ENCODE results near the gene BNIP2.
"Not testable (repeated sequence)": the region's sequence is repeated elsewhere in the genome, so short reads cannot be mapped to it uniquely, and the experiment has no call there.

BNIP2 gene, protein sequence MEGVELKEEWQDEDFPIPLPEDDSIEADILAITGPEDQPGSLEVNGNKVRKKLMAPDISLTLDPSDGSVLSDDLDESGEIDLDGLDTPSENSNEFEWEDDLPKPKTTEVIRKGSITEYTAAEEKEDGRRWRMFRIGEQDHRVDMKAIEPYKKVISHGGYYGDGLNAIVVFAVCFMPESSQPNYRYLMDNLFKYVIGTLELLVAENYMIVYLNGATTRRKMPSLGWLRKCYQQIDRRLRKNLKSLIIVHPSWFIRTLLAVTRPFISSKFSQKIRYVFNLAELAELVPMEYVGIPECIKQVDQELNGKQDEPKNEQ

GRCh38 chr15:59688782-59689625, at the start of gene BNIP2:
TSS of gene BNIP2 (minus strand) at chr15:59689320. CDS start at chr15:59682457, 6,863 bp downstream.
- in situ Hi-C loops (cut with MboI; ENCODE audit: low sequenced_read_pairs): no loop called here

GRCh38 chr15:59738676-59739075, 49.6 kb upstream of the BNIP2 start:
- in situ Hi-C loops (cut with MboI; ENCODE audit: low sequenced_read_pairs): loop anchor here (25.0 kb wide), 1 partner anchor 574 kb away; no protein-coding TSS in a partner anchor

DNA sequence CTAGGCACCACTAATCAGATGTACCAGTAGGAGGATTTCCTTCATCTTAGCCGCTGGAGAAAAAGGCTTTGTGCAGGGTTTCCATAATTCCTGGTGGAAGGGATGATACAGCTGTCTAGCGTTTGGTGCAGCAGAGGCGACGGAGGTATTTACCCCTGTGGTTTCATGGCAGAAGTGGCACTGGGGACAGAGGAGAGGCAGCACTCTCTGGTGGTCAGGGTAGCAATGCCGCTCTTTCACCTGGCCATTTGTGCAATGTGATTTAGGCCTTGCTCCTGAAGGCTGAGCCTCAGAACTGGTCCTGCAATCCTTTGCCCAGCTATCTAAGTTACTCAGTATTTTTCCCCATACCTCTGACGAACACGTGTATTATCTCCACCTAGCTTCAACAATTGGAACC, 47.1 kb upstream of the BNIP2 start:
- in situ Hi-C loops (cut with MboI; ENCODE audit: low sequenced_read_pairs): loop anchor here (25.0 kb wide), 1 partner anchor 576 kb away; no protein-coding TSS in a partner anchor

GRCh38 chr15:59725151-59725486, 36.0 kb upstream of the BNIP2 start:
- in situ Hi-C loops (cut with MboI; ENCODE audit: low sequenced_read_pairs): loop anchor here (25.0 kb wide), 1 partner anchor 587 kb away; no protein-coding TSS in a partner anchor

GRCh38 chr15:59723687-59724346, 34.7 kb upstream of the BNIP2 start:
- in situ Hi-C loops (cut with MboI; ENCODE audit: low sequenced_read_pairs): loop anchor here (25.0 kb wide), 1 partner anchor 788 kb away; no protein-coding TSS in a partner anchor

GRCh38 chr15:59722476-59722875, 33.4 kb upstream of the BNIP2 start:
- in situ Hi-C loops (cut with MboI; ENCODE audit: low sequenced_read_pairs): loop anchor here (25.0 kb wide), 1 partner anchor 790 kb away; no protein-coding TSS in a partner anchor

DNA sequence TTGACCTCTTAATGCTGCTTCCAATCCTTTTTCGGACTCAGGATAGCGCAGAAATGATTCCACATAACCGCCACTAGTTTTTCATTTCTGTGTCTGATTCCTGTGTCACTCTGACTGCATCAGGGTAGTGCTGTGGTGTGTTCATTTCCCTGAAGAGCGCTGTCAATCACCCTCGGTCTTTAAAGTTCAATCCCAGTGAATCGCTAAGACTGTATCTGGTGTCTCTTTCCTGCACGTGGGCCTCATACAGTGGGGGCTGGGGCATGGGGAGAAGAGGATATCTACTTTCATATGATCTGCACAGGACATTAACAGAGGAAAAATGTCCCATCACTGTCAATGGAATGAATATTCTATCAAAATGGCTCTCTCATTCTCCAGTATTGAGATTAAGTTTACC, 32.9 kb upstream of the BNIP2 start:
- in situ Hi-C loops (cut with MboI; ENCODE audit: low sequenced_read_pairs): loop anchor here (25.0 kb wide), 1 partner anchor 790 kb away; no protein-coding TSS in a partner anchor

GRCh38 chr15:59721411-59721810, 32.3 kb upstream of the BNIP2 start:
- in situ Hi-C loops (cut with MboI; ENCODE audit: low sequenced_read_pairs): loop anchor here (25.0 kb wide), 1 partner anchor 791 kb away; no protein-coding TSS in a partner anchor

DNA sequence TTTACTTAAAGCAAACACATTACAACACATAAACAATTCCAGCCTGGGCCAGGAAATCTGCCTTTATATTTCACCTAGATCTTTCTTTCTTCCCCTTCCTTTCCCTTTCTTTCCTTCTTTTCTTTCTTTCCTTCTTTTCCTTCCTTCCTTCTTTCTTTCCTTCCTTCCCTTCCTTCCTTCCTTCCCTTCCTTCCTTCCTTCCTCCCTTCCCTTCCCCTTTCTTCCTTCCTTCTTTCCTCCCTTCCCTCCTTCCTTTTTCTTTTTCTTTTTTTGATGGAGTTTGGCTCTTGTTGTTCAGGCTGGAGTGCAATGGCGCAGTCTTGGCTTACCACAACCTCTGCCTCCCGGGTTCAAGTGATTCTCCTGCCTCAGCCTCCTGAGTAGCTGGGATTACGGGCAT, 24.1 kb upstream of the BNIP2 start:
- in situ Hi-C loops (cut with MboI; ENCODE audit: low sequenced_read_pairs): loop anchor here (25.0 kb wide), 1 partner anchor 799 kb away; no protein-coding TSS in a partner anchor

- in situ Hi-C loops (cut with MboI; ENCODE audit: low sequenced_read_pairs): loop anchor here (25.0 kb wide), 1 partner anchor 801 kb away; no protein-coding TSS in a partner anchor
These were observed 22.5 kb upstream of the BNIP2 start for GRCh38 chr15:59711451-59712243.

DNA sequence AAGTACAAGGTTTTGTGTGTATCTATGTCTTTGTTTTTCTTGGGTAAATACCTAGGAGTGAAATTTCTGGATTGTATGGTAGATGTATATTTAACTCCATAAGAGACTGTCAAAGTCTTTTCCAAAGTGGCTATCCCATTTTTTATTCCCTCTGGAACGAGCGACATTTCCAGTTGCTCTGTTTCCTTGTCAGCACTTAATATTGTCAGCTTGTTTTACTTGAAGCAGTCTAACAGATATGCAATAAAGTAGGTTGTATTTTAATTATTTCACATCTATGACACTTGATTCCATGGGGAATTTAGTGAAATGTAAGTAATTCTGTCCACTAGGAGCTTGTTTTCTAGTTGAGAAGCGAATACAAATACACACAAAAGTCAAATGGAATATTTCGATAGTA, 18.5 kb upstream of the BNIP2 start:
- in situ Hi-C loops (cut with MboI; ENCODE audit: low sequenced_read_pairs): loop anchor here (25.0 kb wide), 1 partner anchor 805 kb away; no protein-coding TSS in a partner anchor

- in situ Hi-C loops (cut with MboI; ENCODE audit: low sequenced_read_pairs): loop anchor here (25.0 kb wide), 1 partner anchor 808 kb away; no protein-coding TSS in a partner anchor
These were observed 15.1 kb upstream of the BNIP2 start for GRCh38 chr15:59703979-59704796.

DNA sequence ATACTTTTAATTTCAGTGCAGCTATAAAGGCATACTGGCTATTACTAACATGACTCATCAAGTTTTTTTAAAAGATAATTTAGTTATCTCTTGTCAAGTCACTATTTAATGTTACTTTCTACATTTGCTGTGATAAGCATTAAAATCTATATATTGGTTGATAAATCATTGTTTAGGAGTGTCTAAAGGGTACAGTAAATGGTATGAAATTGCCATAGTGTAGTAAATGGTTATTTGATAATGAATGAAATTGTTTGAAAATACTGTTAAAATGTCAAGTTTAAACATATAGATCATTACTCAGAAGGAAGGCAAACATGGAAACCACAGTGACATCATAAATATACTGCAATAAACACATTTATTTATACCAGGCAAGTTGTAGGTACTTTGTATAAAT, 13.2 kb upstream of the BNIP2 start:
- in situ Hi-C loops (cut with MboI; ENCODE audit: low sequenced_read_pairs): loop anchor here (25.0 kb wide), 1 partner anchor 810 kb away; no protein-coding TSS in a partner anchor

- in situ Hi-C loops (cut with MboI; ENCODE audit: low sequenced_read_pairs): loop anchor here (25.0 kb wide), 1 partner anchor 810 kb away; no protein-coding TSS in a partner anchor
These were observed 12.8 kb upstream of the BNIP2 start for GRCh38 chr15:59701880-59702279.

DNA sequence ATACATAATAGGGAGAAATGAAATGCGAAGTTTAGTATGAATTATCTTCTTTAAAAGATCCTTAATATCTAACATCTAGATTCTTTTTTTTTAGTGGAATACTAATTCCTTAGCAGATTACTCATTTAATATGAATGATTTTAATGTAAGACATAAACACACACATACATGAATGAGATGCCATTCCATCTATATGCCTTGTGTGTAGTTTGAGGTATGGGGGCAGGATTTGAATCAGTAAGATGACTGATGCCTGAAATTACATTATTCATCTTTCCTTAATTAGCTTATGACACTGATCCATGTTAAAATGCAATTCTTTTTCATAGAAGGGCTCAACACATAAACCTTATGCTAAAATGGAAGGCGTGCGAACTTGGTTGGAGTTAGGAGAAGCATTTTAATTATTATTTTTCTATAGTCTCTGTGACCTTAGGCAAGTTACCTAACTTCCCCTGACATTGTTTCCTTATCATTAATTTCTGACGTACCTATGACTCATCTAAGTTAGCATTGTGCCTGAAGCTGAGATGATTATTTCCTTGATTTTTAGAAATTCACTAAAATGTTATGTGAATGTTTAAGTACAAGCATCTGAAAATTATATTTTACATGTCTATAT, 10.8 kb upstream of the BNIP2 start:
- in situ Hi-C loops (cut with MboI; ENCODE audit: low sequenced_read_pairs): loop anchor here (25.0 kb wide), 1 partner anchor 812 kb away; no protein-coding TSS in a partner anchor

GRCh38 chr15:59698065-59698464, 8.9 kb upstream of the BNIP2 start:
- in situ Hi-C loops (cut with MboI; ENCODE audit: low sequenced_read_pairs): not testable (repeated sequence)

GRCh38 chr15:59696332-59696731, 7.2 kb upstream of the BNIP2 start:
- in situ Hi-C loops (cut with MboI; ENCODE audit: low sequenced_read_pairs): no loop called here

DNA sequence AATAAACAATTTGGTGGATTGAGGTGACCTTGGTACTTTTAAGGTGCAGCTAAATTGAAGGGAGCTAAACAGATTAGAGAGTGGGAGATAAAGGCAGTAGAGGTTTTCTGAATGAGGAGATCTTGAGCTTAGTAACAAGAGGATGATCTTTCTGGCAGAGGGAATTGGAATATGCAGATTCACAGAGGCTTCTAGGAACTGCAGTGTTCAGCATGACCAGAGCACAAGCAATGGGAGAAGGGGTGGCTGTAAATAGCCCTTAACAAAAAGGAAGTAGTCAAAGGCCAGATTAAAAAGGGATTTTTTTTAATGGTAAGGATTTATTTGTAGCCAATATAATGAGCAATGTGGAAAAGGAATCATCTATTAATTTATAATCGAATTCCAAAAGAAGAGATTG, 5.7 kb upstream of the BNIP2 start:
- in situ Hi-C loops (cut with MboI; ENCODE audit: low sequenced_read_pairs): no loop called here

Data from HL-60/S4 treated with retinoic acid at 250 ng/mL for 4 days and 3 days (cell line).